HepG2 (cell line): ENCODE results near the gene CYP19A1. TPM values are rescaled to one million over a fixed set of nuclear protein-coding genes. Genes with fewer than 3 reads are reported as not detected.

ENCODE experiments used
- ATAC-seq: fragments of 200-7000 bp; cut with Tn5 transposase; 3 replicates; pipeline ENCODE4 v1.9.1; 2020; ENCODE audit warnings: mild to moderate bottlenecking, moderate library complexity
- BruUV-seq: library from RNA; stranded (reverse); fragments of 400-500 nt; replicated peaks from 2 replicates; lab custom pipeline; 2021; lab: Mats Ljungman, UMichigan
- CTCF ChIA-PET: fragments of 300-600 bp; formaldehyde crosslinking; extraction: SDS; loops from one replicate; lab custom pipeline; 2021; ENCODE audit warnings: low total read pairs, inconsistent platforms, low intra/inter-chr PET ratio; lab: Yijun Ruan, JAX
- POLR2A ChIA-PET: fragments of 350-600 bp; sonication (Branson Sonifier 250); formaldehyde crosslinking; loops from one replicate; lab custom pipeline; 2020; ENCODE audit warnings: antibody characterized with exemption, inconsistent platforms; lab: Yijun Ruan, JAX
- DNase-seq: peaks from one replicate; pipeline ENCODE4 v3.0.0-alpha.2; 2015; ENCODE audit warnings: low spot score
- FAIRE-seq: peaks from 3 replicates; lab custom pipeline; 2011; peaks lifted over from hg19 to GRCh38; lab: Jason Lieb, UNC
- H2AFZ ChIP-seq: one replicate; pipeline ENCODE4 v1.6.1; 2011; ENCODE audit warnings: low read length, inconsistent platforms
- H3K27ac ChIP-seq: fragments of 300-600 bp; 3 replicates; pipeline ENCODE4 v1.8.0; 2011; ENCODE audit warnings: mixed run types, mild to moderate bottlenecking, mixed read lengths, low read length, inconsistent platforms; ENCODE audit not compliant: insufficient read depth; ENCODE audit errors: extremely low read length
- H3K27me3 ChIP-seq, 2 experiments: fragments of 200-600 bp in 1 of 2; 2 replicates in 1 of 2; 3 replicates in 1 of 2; pipeline versions ENCODE4 v1.6.0 to v1.8.0; 2011; ENCODE audit warnings: low read length in 2 of 2, mild to moderate bottlenecking in 2 of 2, moderate library complexity in 2 of 2, inconsistent platforms in 1 of 2; ENCODE audit not compliant: insufficient read depth in 2 of 2, control insufficient read depth in 1 of 2
- H3K36me3 ChIP-seq, 2 experiments: fragments of 200-600 bp in 1 of 2; replicated peaks in 1 of 2; 2 replicates in 1 of 2; 3 replicates in 1 of 2; pipeline versions ENCODE4 v1.5.1 to v1.8.0; 2011; ENCODE audit warnings: low read length in 2 of 2, inconsistent platforms in 1 of 2; ENCODE audit not compliant: insufficient read depth in 2 of 2, control insufficient read depth in 1 of 2
- H3K4me1 ChIP-seq: 2 replicates; pipeline ENCODE4 v1.5.1; 2012; ENCODE audit warnings: low read length, inconsistent platforms; ENCODE audit not compliant: insufficient read depth
- H3K4me2 ChIP-seq: 2 replicates; pipeline ENCODE4 v1.6.0; 2011; ENCODE audit warnings: low read depth, low read length, inconsistent platforms
- H3K4me3 ChIP-seq, 3 experiments: fragments of 200-600 bp in 1 of 3; sonication (generic), shearing (Covaris generic) in 1 of 3; replicated peaks in 1 of 3; 2 replicates each; pipeline ENCODE4 v1.5.1; 2011 to 2016; ENCODE audit warnings: low read length in 3 of 3, inconsistent platforms in 2 of 3, low read depth in 2 of 3, mild to moderate bottlenecking in 2 of 3, control low read depth in 1 of 3, mixed read lengths in 1 of 3; ENCODE audit not compliant: insufficient read depth in 1 of 3
- H3K79me2 ChIP-seq: one replicate; pipeline ENCODE4 v1.6.1; 2011; ENCODE audit warnings: low read length, inconsistent platforms; ENCODE audit not compliant: insufficient read depth
- H3K9ac ChIP-seq: 2 replicates; pipeline ENCODE4 v1.6.0; 2011; ENCODE audit warnings: mild to moderate bottlenecking, low read depth, low read length, inconsistent platforms; ENCODE audit not compliant: insufficient read depth
- H3K9me3 ChIP-seq: 2 replicates; pipeline ENCODE4 v1.5.1; 2012; ENCODE audit warnings: mild to moderate bottlenecking, low read length
- H4K20me1 ChIP-seq: 2 replicates; pipeline ENCODE4 v1.6.0; 2011; ENCODE audit warnings: inconsistent platforms, mild to moderate bottlenecking, low read length, moderate library complexity; ENCODE audit not compliant: insufficient read depth
- AKNA ChIP-seq: sonication (generic); formaldehyde crosslinking; IDR thresholded peaks from 2 replicates; pipeline ENCODE4 v1.4.0; 2020; ENCODE audit warnings: missing genetic modification reagents, borderline replicate concordance
- ETS1 ChIP-seq: sonication (generic); formaldehyde crosslinking; IDR thresholded peaks from 2 replicates; pipeline ENCODE4 v1.4.0; 2020; ENCODE audit warnings: missing genetic modification reagents
- ETV6 ChIP-seq: sonication (generic); formaldehyde crosslinking; conservative IDR thresholded peaks from 2 replicates; pipeline ENCODE4 v1.4.0; 2020; ENCODE audit warnings: missing genetic modification reagents
- PBX3 ChIP-seq: sonication (generic); formaldehyde crosslinking; IDR thresholded peaks from 2 replicates; pipeline ENCODE4 v1.8.1; 2023; ENCODE audit warnings: missing genetic modification reagents, inconsistent platforms, borderline replicate concordance
- ZBTB2 ChIP-seq: sonication (generic); formaldehyde crosslinking; IDR thresholded peaks from 2 replicates; pipeline ENCODE4 v1.8.0; 2022; ENCODE audit warnings: low read depth, missing genetic modification reagents
- ZNF225 ChIP-seq: sonication (generic); formaldehyde crosslinking; IDR thresholded peaks from 2 replicates; pipeline ENCODE4 v1.4.0; 2020; ENCODE audit warnings: mild to moderate bottlenecking, missing genetic modification reagents
- ZNF749 ChIP-seq: sonication (generic); formaldehyde crosslinking; IDR thresholded peaks from 2 replicates; pipeline ENCODE4 v1.8.0; 2022; ENCODE audit warnings: mild to moderate bottlenecking, missing genetic modification reagents, moderate library complexity, borderline replicate concordance
- WGBS: methylation state at CpG from one replicate; pipeline ENCODE4 v1.1.6; 2017; ENCODE audit warnings: low lambda C conversion rate; 5-methylcytosine and 5-hydroxymethylcytosine counted together
- in situ Hi-C: cut with HindIII; loops from 2 replicates; pipeline ENCODE4 v1.10.0; 2017; ENCODE audit warnings: low pct_unique_long_range_greater_than_20kb; ENCODE audit not compliant: extremely low pct_ligation_motif_present
- intact Hi-C: fragments of 100-400 bp; cut with micrococcal nuclease; formaldehyde crosslinking; loops from one replicate; pipeline ENCODE4 v1.10.0; 2022; ENCODE audit not compliant: unreplicated experiment
- polyA plus RNA-seq, 8 experiments: library from polyadenylated mRNA; depleted of rRNA in 3 of 8; stranded (reverse) in 7 of 8; unstranded in 1 of 8; fragments of >200 nt; fragmentation: Illumina TruSeq in 4 of 8; extraction: Trizol in 4 of 8; gene quantifications; 2 replicates each; pipeline versions ENCODE4 v1.2.1 to v1.2.3, GENCODE V29; 2011 to 2016; ENCODE audit warnings: low read depth in 4 of 8, missing spikeins in 1 of 8, mixed read lengths in 1 of 8; ENCODE audit not compliant: insufficient read depth in 1 of 8
- total RNA-seq, 5 experiments: library from RNA; depleted of rRNA; stranded (reverse); fragments of >200 nt; fragmentation: Illumina TruSeq; extraction: Trizol; gene quantifications; 2 replicates each; pipeline ENCODE4 v1.2.3, GENCODE V29; 2016; ENCODE audit warnings: low read depth in 1 of 5

The CYP19A1 gene
- total and polyA plus RNA-seq, 2 of the 13 experiments (the other 11 are each of a cell fraction or from before 2014, with no cell fraction given) = 10.9 to 23.0 TPM

GRCh38 chr15:51310064-51310463 is 28.3 kb downstream of the CYP19A1 start:
- no peak overlapping the region for H2AFZ ChIP-seq
- no peak for FAIRE-seq
- H3K4me2 ChIP-seq = no peak overlapping the region
- in situ Hi-C loops (no loop called here), intact Hi-C loops (no loop called here)
- peaks cover 0 to 4% of the 10 kb centered on the region in 2 experiments; a peak in 2 of 5 replicates for H3K36me3 ChIP-seq
- no peak for ATAC-seq
- no peak for DNase-seq
- H3K9ac ChIP-seq = no peak overlapping the region
- H3K27ac ChIP-seq = no peak overlapping the region
- no peak for TF ChIP-seq ETV6
- H4K20me1 ChIP-seq = no peaks in the 10 kb centered on the region
- WGBS = 98% methylated on average over 2 of the region's 2 CpGs
- ChIA-PET POLR2A (interaction anchor here (3.1 kb wide), 1 partner anchor 11 kb away, joined by 19 read pairs; no protein-coding TSS in a partner anchor), CTCF (no interaction called here)
- peaks cover 63% of the 10 kb centered on the region for H3K4me1 ChIP-seq
- no peak overlapping the region for H3K4me3 ChIP-seq
- H3K9me3 ChIP-seq = no peaks in the 10 kb centered on the region
- no TSS peak for BruUV-seq
- H3K79me2 ChIP-seq = peaks cover 4% of the 10 kb centered on the region
- H3K27me3 ChIP-seq = no peaks in the 10 kb centered on the region

DNA sequence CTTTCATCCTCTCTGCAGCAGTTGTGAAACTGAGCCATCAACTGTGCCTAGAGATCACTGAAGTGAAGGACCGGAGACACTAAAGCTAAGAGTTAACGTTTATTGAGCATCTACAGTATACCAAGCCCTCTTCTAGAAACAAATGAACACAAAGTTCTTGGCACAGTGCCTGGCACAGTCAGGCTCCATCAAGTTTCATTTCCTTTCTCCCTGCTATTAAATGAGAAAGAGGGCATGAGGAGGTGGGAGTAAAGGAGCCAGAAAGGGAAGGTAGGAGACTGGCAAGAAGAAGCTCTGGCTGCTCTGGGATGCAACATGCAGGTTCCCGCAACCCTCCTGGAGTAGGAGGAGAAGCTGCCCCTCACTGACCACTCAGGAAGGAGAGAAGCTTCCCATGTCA is 30.6 kb downstream of the CYP19A1 start:
- H3K79me2 ChIP-seq = peaks cover 4% of the 10 kb centered on the region
- ChIA-PET POLR2A (no interaction called here), CTCF (no interaction called here)
- in situ Hi-C loops = no loop called here
- DNase-seq (no peak), ATAC-seq (no peak), FAIRE-seq (no peak)
- 90% methylated on average over 3 of the region's 3 CpGs for WGBS
- H3K4me1 ChIP-seq = peaks cover 40% of the 10 kb centered on the region
- BruUV-seq = no TSS peak
- H3K36me3 ChIP-seq = peaks cover 0 to 4% of the 10 kb centered on the region in 2 experiments; a peak in 2 of 5 replicates
- H2AFZ ChIP-seq = no peak overlapping the region
- no peak overlapping the region for H3K4me3 ChIP-seq
- H3K9me3 ChIP-seq = no peaks in the 10 kb centered on the region
- H3K27me3 ChIP-seq = no peaks in the 10 kb centered on the region
- H3K9ac ChIP-seq = no peak overlapping the region
- no peaks in the 10 kb centered on the region for H4K20me1 ChIP-seq
- intact Hi-C loops = no loop called here
- no peak overlapping the region for H3K27ac ChIP-seq
- no peak overlapping the region for H3K4me2 ChIP-seq
- no peak for TF ChIP-seq ZNF749
- no peak for TF ChIP-seq AKNA (CRISPR knock-in tag)
- TF ChIP-seq ZBTB2 (CRISPR knock-in tag) = no peak
- no peak for TF ChIP-seq PBX3
- TF ChIP-seq ZNF225 (CRISPR knock-in tag) = no peak
- TF ChIP-seq ETS1 (CRISPR knock-in tag) = no peak
